Measurements from ENCODE around the gene RIT2.

Gene RIT2

GRCh38 chr18:43040281-43040680, 75.2 kb downstream of the RIT2 start:
- Histone ChIP-seq H3K27ac (ENCODE audit: low read depth, low read length) (no peak overlapping the region), H3K4me3 (ENCODE audit: low read length) (no peak overlapping the region), H3K27me3 (ENCODE audit: control insufficient read depth, insufficient read depth, low read length) (no peaks in the 10 kb centered on the region)

DNA sequence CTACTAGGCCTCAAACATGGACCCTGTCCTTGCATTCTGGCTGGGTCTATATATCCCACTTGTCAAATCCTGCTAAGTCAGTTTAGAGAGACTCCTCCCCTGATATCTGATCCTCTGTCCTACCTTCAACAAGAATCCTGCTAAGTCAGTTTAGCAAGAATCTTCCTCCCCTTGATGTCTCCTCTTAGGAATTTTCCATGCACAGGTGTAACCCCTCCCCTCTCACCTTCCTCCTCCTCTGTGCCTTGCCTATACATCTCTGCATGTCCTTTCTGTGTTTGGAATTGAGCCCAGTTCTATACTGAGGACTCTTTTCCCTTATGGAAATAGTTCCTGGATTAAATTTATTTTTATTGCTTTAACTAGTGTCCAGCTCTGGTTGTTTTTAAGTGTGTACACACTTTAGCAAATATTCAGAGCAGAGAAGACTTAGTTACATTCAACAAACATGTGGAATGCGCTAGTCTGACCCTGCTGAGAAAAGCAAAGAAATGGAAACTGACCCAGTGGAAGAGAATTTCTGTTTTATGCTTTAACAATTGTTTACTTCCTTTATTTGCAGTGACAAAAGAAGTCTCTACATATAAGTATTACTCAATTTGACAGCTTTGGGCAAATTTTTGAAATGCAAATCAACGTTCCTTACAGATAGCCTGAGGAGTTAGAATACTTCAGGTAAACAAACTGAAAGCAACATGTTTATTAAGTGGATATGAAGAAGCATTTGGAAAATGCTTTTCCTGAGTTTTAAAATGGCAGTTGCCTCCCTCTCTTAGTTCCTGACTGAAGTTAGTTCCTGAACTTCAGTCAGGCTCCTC, 80.6 kb downstream of the RIT2 start:
- H3K4me1 ChIP-seq (ENCODE audit: control insufficient read depth, insufficient read depth, low read length), result no peaks in the 10 kb centered on the region
- H3K27ac ChIP-seq (ENCODE audit: low read depth, low read length), result no peak overlapping the region
- H3K9ac ChIP-seq (ENCODE audit: low read length), result no peak overlapping the region
- H3K27me3 ChIP-seq (ENCODE audit: control insufficient read depth, insufficient read depth, low read length), result no peaks in the 10 kb centered on the region
- no peak overlapping the region for H3K4me3 ChIP-seq (ENCODE audit: low read length)
- H3K36me3 ChIP-seq (ENCODE audit: control insufficient read depth, insufficient read depth, low read length), result no peaks in the 10 kb centered on the region

More at GRCh38 chr18:43040281-43040680, 75.2 kb downstream of the RIT2 start:
- Histone ChIP-seq H3K9ac (ENCODE audit: low read length) (no peak overlapping the region), H3K36me3 (ENCODE audit: control insufficient read depth, insufficient read depth, low read length) (no peaks in the 10 kb centered on the region), H3K4me1 (ENCODE audit: control insufficient read depth, insufficient read depth, low read length) (no peaks in the 10 kb centered on the region)

DNA sequence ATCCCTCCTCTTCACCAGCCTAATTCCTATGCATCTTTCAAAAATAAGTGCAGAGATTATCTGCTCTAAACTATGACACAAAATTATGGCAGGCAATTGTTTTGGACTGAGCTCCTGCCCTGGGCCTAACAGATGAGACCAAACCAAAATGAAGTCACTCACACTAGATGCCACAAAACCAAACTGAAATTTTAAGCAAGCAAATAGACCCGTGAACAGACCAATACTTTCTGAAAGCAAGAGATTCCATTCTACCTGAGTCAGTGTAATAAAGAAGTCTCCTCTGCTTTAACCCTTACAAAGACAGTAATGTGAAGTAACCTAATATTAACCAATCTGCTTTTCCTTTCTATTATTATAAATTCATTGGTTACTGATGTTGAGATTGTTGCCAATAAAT, 84.3 kb downstream of the RIT2 start:
- Histone ChIP-seq H3K27ac (ENCODE audit: low read depth, low read length) (no peak overlapping the region), H3K36me3 (ENCODE audit: control insufficient read depth, insufficient read depth, low read length) (no peaks in the 10 kb centered on the region), H3K27me3 (ENCODE audit: control insufficient read depth, insufficient read depth, low read length) (no peaks in the 10 kb centered on the region), H3K4me3 (ENCODE audit: low read length) (no peak overlapping the region), H3K4me1 (ENCODE audit: control insufficient read depth, insufficient read depth, low read length) (no peaks in the 10 kb centered on the region), H3K9ac (ENCODE audit: low read length) (no peak overlapping the region)

- Histone ChIP-seq H3K9ac (ENCODE audit: low read length) (no peak overlapping the region), H3K36me3 (ENCODE audit: control insufficient read depth, insufficient read depth, low read length) (no peaks in the 10 kb centered on the region), H3K27me3 (ENCODE audit: control insufficient read depth, insufficient read depth, low read length) (no peaks in the 10 kb centered on the region), H3K4me1 (ENCODE audit: control insufficient read depth, insufficient read depth, low read length) (no peaks in the 10 kb centered on the region), H3K4me3 (ENCODE audit: low read length) (no peak overlapping the region), H3K27ac (ENCODE audit: low read depth, low read length) (no peak overlapping the region)
Measured at GRCh38 chr18:43029414-43029813, 86.1 kb downstream of the RIT2 start.

GRCh38 chr18:43022874-43023273, 92.6 kb downstream of the RIT2 start:
- Histone ChIP-seq H3K9ac (ENCODE audit: low read length) (no peak overlapping the region), H3K36me3 (ENCODE audit: control insufficient read depth, insufficient read depth, low read length) (no peaks in the 10 kb centered on the region), H3K4me3 (ENCODE audit: low read length) (no peak overlapping the region), H3K4me1 (ENCODE audit: control insufficient read depth, insufficient read depth, low read length) (no peaks in the 10 kb centered on the region), H3K27me3 (ENCODE audit: control insufficient read depth, insufficient read depth, low read length) (no peaks in the 10 kb centered on the region), H3K27ac (ENCODE audit: low read depth, low read length) (no peak overlapping the region)

DNA sequence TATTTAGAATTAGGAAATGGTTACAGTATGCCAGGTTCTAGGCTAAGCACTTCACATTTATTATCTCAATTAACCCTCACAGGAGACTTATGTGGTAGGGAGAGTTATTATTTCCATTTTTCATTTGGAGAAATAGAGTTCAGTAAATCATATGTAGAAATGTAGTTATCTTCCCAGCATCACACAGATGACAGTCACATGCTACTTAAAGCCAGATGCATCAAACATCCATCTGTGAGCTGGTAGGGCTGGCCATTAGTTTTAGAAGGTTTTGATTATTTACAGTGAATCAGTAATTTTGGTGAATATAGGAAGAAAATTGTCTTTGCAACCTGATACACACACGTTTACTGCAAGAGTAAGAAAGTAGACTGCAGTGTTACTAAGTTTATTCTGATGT, 97.9 kb downstream of the RIT2 start:
- Histone ChIP-seq H3K9ac (ENCODE audit: low read length) (no peak overlapping the region), H3K4me3 (ENCODE audit: low read length) (no peak overlapping the region), H3K27me3 (ENCODE audit: control insufficient read depth, insufficient read depth, low read length) (no peaks in the 10 kb centered on the region), H3K27ac (ENCODE audit: low read depth, low read length) (no peak overlapping the region), H3K36me3 (ENCODE audit: control insufficient read depth, insufficient read depth, low read length) (no peaks in the 10 kb centered on the region), H3K4me1 (ENCODE audit: control insufficient read depth, insufficient read depth, low read length) (no peaks in the 10 kb centered on the region)

DNA sequence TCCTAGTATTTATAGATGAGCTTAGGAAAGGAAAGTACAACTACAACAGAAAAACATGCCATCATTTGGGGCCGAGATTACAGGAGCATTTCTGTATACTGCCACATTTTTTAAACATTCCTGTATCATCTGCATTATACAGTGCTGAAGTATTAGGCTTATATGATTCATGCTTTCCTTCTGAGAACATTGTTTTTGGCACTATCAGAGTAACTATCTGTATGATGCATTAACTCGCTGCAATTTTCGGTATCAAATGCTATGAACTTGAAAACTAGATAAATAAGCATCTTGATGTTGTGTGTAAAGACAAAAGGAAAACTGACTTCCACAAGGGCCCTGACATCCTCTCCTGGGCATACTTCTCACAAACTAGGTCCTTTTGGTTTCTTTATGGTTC, 102.0 kb downstream of the RIT2 start:
- Histone ChIP-seq H3K27me3 (ENCODE audit: control insufficient read depth, insufficient read depth, low read length) (no peaks in the 10 kb centered on the region), H3K9ac (ENCODE audit: low read length) (no peak overlapping the region), H3K36me3 (ENCODE audit: control insufficient read depth, insufficient read depth, low read length) (no peaks in the 10 kb centered on the region), H3K4me1 (ENCODE audit: control insufficient read depth, insufficient read depth, low read length) (no peaks in the 10 kb centered on the region), H3K27ac (ENCODE audit: low read depth, low read length) (no peak overlapping the region), H3K4me3 (ENCODE audit: low read length) (no peak overlapping the region)

- Histone ChIP-seq H3K27me3 (ENCODE audit: control insufficient read depth, insufficient read depth, low read length) (no peaks in the 10 kb centered on the region), H3K4me3 (ENCODE audit: low read length) (no peak overlapping the region), H3K4me1 (ENCODE audit: control insufficient read depth, insufficient read depth, low read length) (no peaks in the 10 kb centered on the region), H3K27ac (ENCODE audit: low read depth, low read length) (no peak overlapping the region), H3K9ac (ENCODE audit: low read length) (no peak overlapping the region), H3K36me3 (ENCODE audit: control insufficient read depth, insufficient read depth, low read length) (no peaks in the 10 kb centered on the region)
Measured at GRCh38 chr18:43012951-43013350, 102.5 kb downstream of the RIT2 start.

DNA sequence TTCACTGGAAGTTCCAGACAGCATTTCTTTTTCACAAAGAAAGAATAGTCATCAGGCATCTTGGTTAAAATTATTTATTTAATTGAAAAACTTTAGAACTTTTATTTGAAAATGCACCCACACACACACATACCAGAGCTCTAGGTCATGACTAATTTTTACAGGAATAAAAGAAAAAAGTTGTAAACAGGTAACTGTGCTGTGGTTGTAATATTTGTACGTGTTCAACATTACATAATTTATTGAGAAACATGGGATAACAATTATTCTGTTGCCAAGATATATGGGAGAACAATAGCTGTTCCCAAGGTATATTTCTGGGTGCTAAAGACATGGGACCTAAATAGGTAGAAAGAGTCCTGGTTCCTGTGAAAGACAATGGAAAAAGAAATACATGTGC, 104.9 kb downstream of the RIT2 start:
- no peak overlapping the region for H3K9ac ChIP-seq (ENCODE audit: low read length)
- H3K4me3 ChIP-seq (ENCODE audit: low read length), result no peak overlapping the region
- H3K4me1 ChIP-seq (ENCODE audit: control insufficient read depth, insufficient read depth, low read length), result no peaks in the 10 kb centered on the region
- no peaks in the 10 kb centered on the region for H3K36me3 ChIP-seq (ENCODE audit: control insufficient read depth, insufficient read depth, low read length)
- no peak overlapping the region for H3K27ac ChIP-seq (ENCODE audit: low read depth, low read length)
- no peaks in the 10 kb centered on the region for H3K27me3 ChIP-seq (ENCODE audit: control insufficient read depth, insufficient read depth, low read length)

DNA sequence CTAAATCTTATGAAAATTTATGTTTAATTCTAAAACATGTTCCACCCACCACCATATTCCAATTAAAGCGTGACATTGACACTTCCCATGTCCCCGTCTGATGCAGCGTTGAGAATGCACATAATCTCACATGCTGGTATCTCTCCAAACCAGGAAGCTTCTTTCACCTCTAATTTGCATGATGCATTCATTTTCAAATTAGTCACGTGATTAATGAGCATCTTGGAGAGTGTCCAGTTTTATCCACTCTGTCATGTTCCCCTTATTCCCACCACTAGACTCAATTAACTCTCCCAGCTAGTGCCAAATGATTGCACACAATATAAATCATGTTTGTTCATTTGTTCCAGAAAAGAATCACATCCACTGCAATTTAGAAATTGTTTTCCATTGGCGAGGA, 105.8 kb downstream of the RIT2 start:
- Histone ChIP-seq H3K9ac (ENCODE audit: low read length) (no peak overlapping the region), H3K36me3 (ENCODE audit: control insufficient read depth, insufficient read depth, low read length) (no peaks in the 10 kb centered on the region), H3K4me3 (ENCODE audit: low read length) (no peak overlapping the region), H3K4me1 (ENCODE audit: control insufficient read depth, insufficient read depth, low read length) (no peaks in the 10 kb centered on the region), H3K27me3 (ENCODE audit: control insufficient read depth, insufficient read depth, low read length) (no peaks in the 10 kb centered on the region), H3K27ac (ENCODE audit: low read depth, low read length) (no peak overlapping the region)

DNA sequence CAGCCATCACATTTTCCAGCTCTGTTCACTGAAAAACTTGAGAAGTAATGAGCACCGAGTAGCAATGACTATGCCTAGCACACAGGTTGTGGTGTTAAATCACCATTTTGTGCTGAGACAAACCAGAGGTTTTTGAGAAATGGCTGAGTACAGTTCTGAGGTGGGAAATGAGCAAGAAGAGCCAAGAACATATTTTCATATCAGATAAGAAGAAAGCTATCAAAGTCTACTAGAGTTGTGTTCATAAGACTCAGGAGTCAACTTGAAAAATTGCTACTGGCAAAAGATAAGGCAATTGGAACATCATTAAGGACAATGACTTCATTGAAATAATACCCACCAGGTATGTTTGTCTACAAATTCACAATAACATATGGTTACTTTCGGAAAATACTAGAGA, 108.1 kb downstream of the RIT2 start:
- H3K4me3 ChIP-seq (ENCODE audit: low read length), result no peak overlapping the region
- no peak overlapping the region for H3K9ac ChIP-seq (ENCODE audit: low read length)
- H3K4me1 ChIP-seq (ENCODE audit: control insufficient read depth, insufficient read depth, low read length), result no peaks in the 10 kb centered on the region
- no peaks in the 10 kb centered on the region for H3K36me3 ChIP-seq (ENCODE audit: control insufficient read depth, insufficient read depth, low read length)
- no peak overlapping the region for H3K27ac ChIP-seq (ENCODE audit: low read depth, low read length)
- H3K27me3 ChIP-seq (ENCODE audit: control insufficient read depth, insufficient read depth, low read length), result no peaks in the 10 kb centered on the region

GRCh38 chr18:43004421-43004820, 111.1 kb downstream of the RIT2 start:
- no peak overlapping the region for H3K9ac ChIP-seq (ENCODE audit: low read length)
- H3K27me3 ChIP-seq (ENCODE audit: control insufficient read depth, insufficient read depth, low read length), result no peaks in the 10 kb centered on the region
- H3K4me3 ChIP-seq (ENCODE audit: low read length), result no peak overlapping the region
- H3K27ac ChIP-seq (ENCODE audit: low read depth, low read length), result no peak overlapping the region
- H3K36me3 ChIP-seq (ENCODE audit: control insufficient read depth, insufficient read depth, low read length), result no peaks in the 10 kb centered on the region
- H3K4me1 ChIP-seq (ENCODE audit: control insufficient read depth, insufficient read depth, low read length), result no peaks in the 10 kb centered on the region

DNA sequence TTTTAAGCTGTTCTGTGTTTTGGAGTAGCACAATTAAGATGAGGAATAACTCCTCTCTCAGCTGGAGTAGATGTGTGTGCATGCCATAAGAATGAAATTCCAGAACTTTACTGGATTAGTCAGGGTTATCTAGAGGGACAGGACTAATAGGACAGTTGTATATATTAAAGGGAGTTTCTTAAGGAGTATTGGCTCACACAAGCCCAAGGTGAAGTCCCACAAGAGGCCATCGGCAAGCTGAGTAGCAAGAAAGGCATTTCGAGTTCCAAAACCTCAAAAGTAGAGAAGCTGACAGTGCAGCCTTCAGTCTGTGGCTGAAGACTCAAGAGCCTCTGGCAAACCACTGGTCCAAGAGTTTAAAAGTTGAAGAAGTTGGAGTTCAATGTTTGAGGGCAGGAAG, 113.7 kb downstream of the RIT2 start:
- H3K36me3 ChIP-seq (ENCODE audit: control insufficient read depth, insufficient read depth, low read length), result no peaks in the 10 kb centered on the region
- H3K4me3 ChIP-seq (ENCODE audit: low read length), result no peak overlapping the region
- H3K9ac ChIP-seq (ENCODE audit: low read length), result no peak overlapping the region
- no peaks in the 10 kb centered on the region for H3K4me1 ChIP-seq (ENCODE audit: control insufficient read depth, insufficient read depth, low read length)
- no peaks in the 10 kb centered on the region for H3K27me3 ChIP-seq (ENCODE audit: control insufficient read depth, insufficient read depth, low read length)
- H3K27ac ChIP-seq (ENCODE audit: low read depth, low read length), result no peak overlapping the region

Data from rectal smooth muscle tissue (tissue), 1 donor.